CD4-positive, alpha-beta T cell treated with Interleukin-6 for 4 hours (primary cell): Measurements from ENCODE around the gene SLC27A3.

Source experiments
- DNase-seq: peaks from one replicate; pipeline ENCODE4 v3.0.0-alpha.2; 2020; ENCODE audit warnings: mixed read lengths

Gene SLC27A3

GRCh38 chr1:153799566-153800465 is 24.6 kb downstream of the SLC27A3 start:
- DNase-seq = no peak

- DNase-seq = no peak
These were observed 25.3 kb downstream of the SLC27A3 start for GRCh38 chr1:153800516-153800915.

GRCh38 chr1:153801028-153801625 is 25.9 kb downstream of the SLC27A3 start:
- no peak for DNase-seq

- DNase-seq = no peak
These were observed 26.8 kb downstream of the SLC27A3 start for GRCh38 chr1:153801786-153802697.

DNA sequence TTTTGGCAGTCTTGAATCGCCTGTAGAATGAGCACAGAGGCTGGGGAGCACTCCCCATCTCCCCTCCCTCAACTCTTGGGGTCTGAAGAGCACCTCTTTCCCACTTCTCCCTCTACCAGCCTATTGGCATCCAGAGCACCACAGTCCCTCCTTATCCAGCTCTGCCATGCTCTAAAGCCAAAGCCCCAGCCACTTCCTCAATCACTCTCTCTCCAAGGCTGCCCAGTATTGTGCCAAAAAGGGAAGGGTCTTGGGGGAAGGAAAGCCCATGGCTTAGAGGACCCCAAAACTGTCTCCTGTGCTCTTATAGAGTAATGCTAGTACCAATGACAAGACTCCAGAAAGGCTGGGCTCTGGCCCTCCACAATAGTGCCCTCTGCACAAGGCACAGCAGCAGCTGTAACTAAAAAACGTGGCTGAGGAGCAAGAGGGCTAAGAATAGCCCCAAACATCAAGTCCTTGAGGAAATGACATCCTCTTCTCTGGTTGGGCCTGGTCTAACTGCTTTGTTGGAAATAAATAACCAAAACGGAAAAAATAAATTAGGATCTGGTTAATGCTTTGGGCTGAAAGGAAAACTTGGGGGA is 28.4 kb downstream of the SLC27A3 start:
- no peak for DNase-seq

DNA sequence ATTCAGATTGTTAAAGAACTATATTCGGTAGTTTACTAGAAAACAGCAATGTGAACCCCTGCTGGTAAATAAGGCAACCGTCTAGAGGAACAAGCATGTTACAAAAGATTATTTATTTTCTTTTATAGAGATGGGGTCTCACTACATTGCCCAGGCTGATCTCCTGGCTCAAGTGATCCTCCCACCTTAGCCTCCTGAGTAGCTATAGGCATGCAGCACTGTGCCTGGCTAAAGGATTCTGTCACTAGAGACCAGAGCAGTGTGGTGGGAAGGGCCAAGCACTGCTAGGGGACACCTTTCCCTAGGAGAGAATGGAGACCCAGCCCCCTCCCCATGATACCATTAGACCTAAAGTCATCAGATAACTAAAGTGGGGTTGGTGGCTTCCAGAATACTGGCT is 28.9 kb downstream of the SLC27A3 start:
- DNase-seq = no peak

GRCh38 chr1:153805042-153805745 is 30.0 kb downstream of the SLC27A3 start:
- DNase-seq = peak; percentile 70

- DNase-seq = no peak
These were observed 30.9 kb downstream of the SLC27A3 start for GRCh38 chr1:153805886-153806719.

GRCh38 chr1:153816283-153816889 is 41.2 kb downstream of the SLC27A3 start:
- DNase-seq = no peak

GRCh38 chr1:153818876-153819275 is 43.7 kb downstream of the SLC27A3 start:
- no peak for DNase-seq

- DNase-seq = no peak
These were observed 52.2 kb downstream of the SLC27A3 start for GRCh38 chr1:153827168-153827964.
